HG03520 (cell line): Measurements from ENCODE around the gene NCK1.
"Not testable (repeated sequence)": the region's sequence is repeated elsewhere in the genome, so short reads cannot be mapped to it uniquely, and the experiment has no call there.

Source experiments
- ATAC-seq: cut with Tn5 transposase; IDR thresholded peaks from one replicate; pipeline ENCODE4 v1.9.1; 2021; ENCODE audit warnings: mild to moderate bottlenecking, moderate library complexity; ENCODE audit not compliant: unreplicated experiment

NCK1 gene

DNA sequence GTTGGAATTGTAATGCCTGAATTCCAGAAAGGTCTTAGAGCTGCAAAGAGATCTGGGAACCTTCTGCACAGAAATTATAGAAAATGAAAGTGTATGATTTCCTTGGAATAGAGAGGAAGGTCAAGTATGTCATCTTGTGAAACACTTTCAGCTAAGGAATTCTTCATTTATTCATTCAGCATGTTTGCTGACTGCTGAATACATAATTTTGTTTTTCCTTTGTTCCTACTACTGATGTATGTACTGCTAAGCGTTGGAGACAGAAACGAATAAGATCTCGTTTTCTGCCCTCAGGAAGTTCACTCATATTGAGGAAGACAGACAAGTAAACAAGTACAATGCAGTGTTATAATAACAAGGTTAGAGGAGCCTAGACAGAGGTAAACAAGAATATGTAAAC lies 81.4 kb downstream of the NCK1 start:
- no peak for ATAC-seq

DNA sequence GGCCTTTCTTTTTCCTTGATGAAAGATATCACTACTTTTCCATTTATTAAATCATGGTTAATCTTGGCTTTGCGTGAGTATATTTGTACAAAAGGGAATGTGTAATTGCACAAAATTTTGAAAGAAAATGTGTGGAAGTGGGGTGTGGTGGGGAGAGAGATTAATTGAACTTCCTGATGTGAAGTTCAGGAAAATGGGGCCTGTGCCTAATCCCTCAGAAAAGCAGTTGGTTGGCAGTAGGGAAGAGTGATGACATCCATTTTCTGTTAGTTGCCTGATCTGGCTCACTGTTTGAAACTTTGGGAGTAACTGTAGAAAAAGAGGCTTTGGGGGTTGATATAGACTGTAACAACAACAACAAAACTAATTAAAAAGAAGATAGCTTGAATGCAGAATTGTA lies 85.0 kb downstream of the NCK1 start:
- no peak for ATAC-seq

DNA sequence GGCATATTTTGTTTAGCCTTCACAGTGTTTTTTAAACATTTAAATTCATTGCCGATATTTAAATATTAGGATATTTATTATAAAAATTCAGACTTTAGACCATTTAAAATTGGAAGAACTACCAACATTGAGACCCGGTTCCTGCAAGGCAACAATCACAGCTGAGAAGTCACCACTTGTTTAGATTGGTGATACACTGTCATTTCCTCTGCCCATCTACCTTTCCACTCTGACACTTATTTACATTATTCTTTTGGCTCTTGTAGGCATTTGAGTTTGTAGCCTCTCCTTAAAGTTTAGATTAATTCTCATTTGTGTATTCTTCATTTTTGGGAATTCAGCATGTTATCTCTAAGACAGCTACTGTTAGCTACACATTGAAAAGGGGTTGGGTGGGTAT lies 85.5 kb downstream of the NCK1 start:
- ATAC-seq, result no peak

DNA sequence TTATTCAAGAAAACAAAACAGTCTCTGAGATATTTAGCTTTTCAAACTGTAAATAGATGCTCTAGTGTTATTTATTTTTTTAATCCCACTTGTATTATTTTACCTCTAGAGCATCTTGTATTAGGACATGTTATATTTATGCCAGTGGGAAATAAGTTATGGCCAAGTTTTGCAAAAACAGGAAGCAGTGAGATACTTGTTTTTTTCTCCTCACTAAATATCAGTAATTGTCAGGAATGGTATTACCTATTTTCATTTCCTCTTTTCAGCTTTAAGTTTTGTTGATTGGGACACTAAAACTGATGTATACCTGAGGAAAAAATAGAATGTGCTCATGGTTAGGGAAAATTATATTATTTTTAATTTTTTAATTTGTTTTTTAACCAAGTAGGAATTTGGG lies 87.1 kb downstream of the NCK1 start:
- no peak for ATAC-seq

DNA sequence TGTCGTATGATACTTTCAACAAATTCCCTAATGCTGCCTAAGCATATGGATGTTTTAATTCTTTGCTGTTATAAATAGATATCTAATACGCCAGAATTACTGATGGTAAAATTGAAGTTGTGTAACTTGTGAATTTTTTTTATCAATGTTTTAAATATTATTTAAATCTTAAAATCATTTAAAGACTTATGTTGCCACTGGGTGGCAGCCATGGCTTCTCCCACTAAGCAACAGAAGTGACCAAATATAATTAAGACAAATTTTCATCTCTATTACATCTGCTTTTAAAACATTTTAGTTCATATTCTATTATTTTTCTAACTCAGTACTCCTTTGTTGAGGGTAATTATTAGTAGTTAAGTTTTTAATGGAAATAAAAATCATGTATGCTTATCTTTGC lies 87.7 kb downstream of the NCK1 start:
- ATAC-seq, result no peak

DNA sequence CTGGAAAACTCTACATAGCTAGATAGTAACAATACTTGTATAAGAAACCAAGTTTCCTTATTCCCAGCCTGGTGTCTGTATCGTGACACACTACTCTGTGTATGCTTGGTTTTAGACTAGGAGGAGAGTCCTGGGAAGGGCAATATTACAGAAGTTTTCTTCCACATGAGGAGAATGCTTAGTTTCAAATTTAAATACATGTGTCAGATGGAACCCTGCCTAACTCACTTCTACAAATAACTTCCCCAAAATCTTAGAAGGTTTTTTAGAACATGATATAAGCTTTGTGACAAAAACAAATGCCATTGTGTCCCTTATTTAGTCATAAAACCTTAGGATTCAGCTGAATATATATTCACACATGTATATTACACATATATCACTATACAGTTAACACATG lies 88.6 kb downstream of the NCK1 start:
- no peak for ATAC-seq

DNA sequence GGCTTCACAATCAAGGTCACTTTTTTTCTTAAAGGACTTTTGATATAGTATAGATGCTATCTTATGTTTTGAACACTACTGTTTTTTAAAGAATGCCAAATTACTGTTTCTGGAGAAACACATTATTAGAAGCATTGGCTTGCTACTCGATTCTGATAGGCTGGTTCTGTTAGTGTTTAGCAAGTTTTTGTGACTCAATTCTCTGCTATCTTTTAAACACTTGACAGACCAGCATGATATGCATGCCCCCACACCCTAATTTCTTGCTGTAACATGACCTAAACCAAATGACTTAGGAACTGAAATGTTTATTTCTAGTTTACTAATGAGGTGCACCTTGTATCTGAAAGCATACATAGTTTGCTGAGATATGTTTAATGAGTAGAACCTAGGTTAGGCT lies 90.3 kb downstream of the NCK1 start:
- ATAC-seq, result no peak

DNA sequence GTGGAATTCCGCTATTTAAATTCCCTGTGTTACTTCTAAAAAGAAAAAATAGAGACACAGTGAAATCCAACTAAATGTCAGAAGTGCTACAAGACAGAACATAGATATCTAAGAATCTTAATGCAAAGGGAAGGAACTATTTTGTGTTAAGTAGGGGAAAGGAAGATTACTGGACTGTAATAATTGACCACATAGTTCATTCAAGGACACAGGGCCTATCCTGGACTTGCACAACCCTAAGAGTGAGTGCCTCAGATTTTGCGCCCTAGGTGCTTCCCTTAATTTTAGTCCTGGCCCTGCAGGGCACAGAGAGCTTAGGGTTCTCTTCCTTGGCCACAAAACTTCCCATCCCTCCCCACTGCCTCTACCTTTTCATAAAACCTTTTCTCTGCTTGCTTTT lies 92.2 kb downstream of the NCK1 start:
- ATAC-seq, result no peak

DNA sequence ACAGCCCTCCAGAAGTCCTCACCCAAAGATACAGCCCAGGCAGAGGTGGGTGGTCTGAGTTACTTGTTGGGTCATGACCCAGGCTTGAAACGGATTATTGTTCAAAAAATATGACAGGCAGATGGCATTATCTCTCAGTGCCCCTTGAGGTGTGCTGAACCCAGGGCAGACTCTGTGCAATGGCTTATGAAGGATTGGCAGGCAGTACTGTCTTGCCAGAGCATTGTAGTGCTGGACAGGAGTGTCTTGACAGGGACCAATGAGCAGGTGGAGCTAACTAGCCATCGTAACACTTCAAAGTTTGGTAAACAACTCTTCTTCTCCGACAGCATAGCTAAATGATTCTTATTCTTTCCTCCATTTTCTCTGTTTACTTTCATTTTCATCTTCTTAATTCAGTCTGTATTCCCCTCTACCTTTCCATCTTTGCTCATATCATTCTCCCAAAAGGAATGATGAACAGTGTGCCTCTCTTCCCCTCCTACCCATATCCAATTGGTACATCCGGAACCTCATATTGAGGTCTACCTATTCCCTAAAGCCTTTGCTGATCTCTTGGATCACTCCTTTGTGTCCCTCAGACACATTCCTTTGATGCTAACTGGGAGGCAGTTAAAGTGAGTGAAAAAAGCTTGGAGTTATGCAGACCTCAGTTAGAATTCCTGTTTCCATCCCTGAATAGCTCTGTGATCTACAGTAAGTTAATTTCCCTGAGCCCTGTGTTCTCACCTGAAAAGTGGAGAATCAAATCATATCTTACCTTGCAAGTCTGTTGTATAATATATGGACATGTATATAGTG lies 93.2 kb downstream of the NCK1 start:
- ATAC-seq, result no peak

DNA sequence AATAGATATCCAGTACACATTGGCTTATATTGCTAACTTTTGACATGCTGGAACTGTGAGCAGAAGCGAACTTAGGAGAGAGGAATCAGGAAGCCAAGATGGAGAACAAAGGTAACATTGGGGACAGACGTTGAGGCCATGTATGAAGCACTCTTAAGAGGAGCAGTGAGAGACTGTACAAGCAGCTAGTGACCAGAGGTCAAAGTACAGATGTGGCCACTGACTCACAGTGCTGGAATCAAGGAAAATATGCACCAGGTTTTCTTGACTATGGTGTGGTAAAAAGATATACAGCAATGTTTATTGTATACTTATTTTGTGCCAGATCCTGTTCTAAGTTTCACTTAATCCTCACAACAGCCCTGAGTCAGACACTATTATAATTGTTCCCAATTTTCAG lies 93.8 kb downstream of the NCK1 start:
- no peak for ATAC-seq

DNA sequence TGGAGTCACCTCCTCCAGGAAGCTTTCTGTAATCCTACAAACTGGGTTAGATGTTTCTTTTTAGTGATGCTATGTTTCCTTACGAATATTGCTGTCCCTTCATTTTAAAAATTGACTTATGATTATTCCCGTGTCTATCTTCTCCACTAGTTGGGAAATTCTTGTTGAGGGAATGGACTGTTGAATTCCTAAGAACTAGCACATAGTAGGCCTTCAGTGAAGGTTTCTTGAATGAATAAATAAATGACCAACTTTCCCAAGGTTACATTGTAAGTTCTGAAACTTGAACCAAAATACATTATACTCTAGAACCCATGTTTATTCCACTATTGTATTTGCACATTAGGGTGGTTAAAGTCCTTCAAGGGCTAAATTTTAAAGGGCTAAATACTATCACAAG lies 95.0 kb downstream of the NCK1 start:
- no peak for ATAC-seq

DNA sequence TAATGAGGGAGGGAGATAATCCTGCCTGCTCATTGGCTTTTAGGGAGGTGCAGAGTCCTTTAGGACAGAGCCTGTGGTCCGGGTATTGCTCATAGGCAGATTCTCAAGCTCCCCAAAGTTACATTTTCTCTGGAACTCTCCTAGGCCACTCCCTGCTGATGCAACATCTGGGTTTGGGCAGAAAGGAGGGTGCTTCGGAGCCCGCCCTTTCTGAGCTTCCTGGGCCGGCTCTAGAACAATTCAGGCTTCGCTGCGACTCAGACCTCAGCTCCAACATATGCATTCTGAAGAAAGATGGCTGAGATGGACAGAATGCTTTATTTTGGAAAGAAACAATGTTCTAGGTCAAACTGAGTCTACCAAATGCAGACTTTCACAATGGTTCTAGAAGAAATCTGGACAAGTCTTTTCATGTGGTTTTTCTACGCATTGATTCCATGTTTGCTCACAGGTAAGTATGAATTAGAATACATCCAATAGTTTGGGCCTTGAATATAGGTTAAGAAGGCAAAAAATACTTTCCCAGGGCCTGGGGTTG lies 95.8 kb downstream of the NCK1 start, which contains the start of gene IL20RB:
TSS of gene IL20RB (plus strand) at position 233 of the 538 bp plus-strand sequence. CDS start at position 364, 131 bp downstream.
- ATAC-seq, result no peak

DNA sequence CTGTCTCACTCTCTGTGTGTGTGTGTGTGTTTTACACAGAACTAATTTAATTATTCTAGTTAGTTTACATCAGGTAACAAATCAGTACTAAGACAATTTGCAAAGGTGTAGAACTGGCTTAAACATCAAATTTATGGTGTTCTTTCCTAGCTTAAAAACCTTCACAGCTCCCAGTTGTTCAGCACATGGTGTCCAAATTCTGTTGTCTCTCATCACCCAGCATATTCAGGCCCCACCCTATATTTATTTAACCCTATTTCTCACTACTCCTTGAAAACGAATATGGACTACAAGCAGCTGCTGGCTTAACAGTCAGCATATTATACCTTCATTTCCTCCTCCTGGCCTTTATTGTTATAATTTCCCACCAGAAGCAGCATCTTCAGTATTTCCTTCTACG lies 96.9 kb downstream of the NCK1 start:
- no peak for ATAC-seq

DNA sequence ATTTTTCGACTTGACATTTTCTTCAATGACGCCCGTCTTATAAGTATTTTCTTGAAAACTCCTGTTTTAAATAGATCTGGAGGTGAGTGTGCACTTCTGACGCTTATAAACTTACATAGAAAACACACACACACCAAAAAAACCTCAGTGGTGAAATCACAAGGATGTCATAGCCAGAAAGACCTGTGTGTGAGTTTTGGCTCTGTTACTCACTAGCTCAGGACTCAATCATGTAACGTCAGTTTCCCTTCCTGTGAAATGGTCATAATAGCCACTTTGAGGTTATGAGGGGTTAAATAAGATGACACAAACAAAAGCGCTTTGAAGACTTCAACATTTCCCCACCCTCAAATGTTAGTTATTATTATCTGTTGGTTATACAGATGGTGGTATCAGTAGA lies 97.6 kb downstream of the NCK1 start:
- no peak for ATAC-seq

DNA sequence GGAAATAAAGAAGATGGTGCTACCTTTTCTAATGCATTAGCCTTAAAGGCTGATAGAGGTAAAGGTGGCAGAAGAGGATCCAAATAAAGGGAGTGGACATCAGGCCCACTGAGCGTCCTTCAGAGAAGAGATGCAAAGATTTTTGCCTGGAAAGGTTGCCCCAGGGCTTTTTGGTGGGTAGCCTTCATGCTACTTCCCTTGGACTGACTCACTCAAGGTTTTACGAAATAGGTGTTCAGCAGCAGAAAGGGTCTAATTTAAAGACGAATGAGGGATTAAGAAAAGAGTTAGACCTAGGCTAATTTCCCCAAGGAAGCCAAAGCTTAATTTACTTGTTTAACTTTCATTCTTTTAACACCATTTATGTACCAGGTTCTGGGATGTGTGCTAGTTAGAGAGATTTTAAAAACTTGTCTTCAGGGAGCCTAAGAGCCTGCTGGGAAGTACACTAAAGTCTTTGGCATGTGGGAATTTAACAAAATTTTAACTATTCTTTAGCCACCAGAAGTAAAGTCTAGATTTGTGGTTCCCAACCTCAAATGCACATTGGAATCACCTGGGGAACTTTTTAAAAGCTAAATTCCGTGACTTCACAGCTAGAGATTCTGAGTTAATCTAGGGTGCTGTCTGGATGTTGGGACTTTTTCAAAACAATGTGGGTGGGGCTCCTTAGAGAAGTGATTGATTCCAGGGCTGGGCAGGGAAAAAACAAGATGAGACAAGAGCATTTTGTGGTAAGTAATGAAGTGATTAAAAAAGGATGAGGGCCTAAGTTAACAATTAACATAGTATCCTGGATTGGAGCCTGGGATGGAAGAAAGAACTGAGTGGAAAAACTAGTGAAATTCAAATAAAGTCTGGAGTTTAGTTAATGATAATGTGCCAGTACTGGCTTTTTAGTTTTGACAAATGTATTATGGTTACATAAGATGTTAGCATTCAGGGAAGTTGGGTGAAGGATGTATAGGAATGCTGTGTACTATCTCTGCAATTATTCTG lies 99.1 kb downstream of the NCK1 start:
- no peak for ATAC-seq

DNA sequence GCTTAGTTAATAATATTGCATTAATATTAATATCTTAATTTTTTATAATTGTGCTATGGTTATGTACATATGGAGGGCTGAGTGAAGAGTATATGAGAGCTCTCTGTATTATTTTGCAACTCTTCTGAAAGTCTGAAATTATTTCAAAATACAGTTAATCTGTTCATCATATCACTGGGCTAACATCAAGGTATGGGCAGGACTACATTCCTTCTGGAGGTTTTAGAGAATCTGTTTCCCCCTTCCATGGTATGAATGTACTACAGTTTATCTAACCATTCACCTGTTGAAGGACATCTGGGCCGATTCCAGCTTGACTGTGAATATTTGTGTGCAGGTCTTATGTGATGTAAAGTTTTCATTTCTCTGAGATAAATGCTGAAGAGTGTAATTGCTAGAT lies 100.9 kb downstream of the NCK1 start:
- no peak for ATAC-seq

DNA sequence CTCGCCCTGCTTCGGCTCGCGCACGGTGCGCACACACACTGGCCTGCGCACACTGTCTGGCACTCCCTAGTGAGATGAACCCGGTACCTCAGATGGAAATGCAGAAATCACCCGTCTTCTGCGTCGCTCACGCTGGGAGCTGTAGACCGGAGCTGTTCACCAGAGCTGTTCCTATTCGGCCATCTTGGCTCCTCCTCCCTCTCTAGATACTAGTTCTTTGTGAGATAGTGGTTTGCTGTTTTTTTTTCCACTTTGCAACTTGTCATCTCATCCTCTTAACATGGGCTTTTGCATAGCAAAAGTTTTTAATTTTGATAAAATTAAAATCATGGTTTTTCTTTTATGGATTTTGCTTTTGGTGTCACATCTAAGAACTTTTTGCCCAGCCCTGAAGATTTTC lies 107.5 kb downstream of the NCK1 start:
- not testable (repeated sequence) for ATAC-seq

DNA sequence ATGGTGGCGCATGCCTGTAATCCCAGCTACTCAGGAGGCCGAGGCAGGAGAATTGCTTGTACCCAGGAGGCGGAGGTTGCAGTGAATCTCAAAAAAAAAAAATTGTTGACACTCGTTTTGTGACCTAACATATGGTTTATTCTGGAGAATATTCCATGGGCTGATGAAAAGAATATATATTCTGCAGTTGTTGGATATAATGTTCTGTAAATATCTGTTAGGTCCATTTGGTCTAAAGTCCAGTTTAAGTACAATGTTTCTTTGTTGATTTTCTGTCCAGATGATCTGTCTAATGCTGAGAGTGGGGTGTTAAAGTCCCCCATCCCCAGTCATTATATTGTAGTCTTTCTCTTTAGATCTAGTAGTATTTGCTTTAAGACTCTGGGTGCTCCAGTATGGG lies 111.3 kb downstream of the NCK1 start:
- ATAC-seq, result no peak

DNA sequence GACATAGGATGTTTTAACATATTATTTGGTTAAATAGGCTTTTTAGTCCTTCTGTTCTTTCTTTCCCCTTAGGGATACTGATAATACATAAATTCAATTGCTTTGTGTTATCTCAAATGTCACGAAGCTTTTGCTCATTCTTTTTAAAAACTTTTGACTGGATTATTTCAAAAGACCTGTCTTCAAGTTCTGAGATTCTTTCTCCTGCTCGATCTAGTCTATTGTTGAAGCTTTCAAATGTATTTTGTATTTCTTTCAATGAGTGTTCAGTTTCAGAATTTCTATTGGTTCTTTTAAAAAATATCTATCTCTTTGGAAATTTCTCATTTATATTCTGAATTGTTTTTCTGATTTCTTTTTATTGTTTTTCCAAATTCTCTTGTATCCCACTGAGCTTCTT lies 112.7 kb downstream of the NCK1 start:
- ATAC-seq, result no peak

DNA sequence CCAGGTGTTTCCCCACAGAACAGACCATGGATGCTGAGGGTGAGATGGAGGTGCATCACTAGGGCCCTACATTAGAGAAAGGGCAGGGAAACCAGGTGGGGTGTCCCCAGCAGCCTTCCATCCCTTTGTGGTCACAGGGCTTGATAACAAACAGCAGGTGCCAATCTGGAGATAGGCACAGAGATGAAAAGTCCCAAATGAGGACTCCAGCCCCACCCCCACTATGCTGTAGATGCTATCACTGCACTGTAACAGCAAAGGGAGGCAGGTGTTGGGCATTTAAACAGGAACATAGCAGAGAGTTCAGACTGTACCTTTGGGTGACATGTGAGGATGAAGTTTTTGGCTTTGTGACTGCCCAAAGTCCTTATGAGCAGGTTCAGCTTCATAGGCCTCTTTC lies 117.2 kb downstream of the NCK1 start:
- no peak for ATAC-seq

DNA sequence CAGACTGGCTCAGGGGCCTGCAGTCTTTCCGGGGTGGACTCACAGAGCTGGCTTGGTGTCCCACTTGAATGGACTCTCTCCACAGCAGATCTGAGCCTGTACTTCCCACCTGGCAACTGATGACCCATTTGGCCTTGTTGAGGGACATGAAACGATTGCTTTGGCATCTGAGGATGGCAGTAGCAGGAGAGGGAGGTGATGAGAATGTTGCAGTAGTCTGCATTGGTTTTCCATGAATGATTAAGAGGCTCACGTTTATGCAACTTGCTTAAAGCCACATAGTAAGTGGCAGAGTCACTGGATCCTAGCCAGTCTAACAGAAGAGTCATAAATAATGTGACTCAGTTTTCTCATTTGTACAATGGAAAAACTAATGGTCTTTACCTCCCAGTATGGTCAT lies 117.7 kb downstream of the NCK1 start:
- no peak for ATAC-seq

DNA sequence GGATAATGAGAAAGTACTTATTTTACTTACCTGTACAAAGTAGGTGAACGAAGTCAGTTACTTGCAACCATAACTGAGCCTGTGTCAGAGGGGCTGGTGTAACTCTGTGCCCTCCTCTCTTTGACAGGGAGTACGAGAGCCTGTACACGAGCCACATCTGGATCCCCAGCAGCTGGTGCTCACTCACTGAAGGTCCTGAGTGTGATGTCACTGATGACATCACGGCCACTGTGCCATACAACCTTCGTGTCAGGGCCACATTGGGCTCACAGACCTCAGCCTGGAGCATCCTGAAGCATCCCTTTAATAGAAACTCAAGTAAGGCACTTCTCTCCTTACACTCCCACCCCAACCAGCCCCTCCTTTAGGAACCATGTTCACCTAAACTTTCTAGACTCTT lies 120.0 kb downstream of the NCK1 start:
- no peak for ATAC-seq
